Measurements from ENCODE around the gene POLA2. TPM values are rescaled to one million over a fixed set of nuclear protein-coding genes. Genes with fewer than 3 reads are reported as not detected.

POLA2 gene
- total RNA-seq, 1 experiment from 2014 or later, result 37.7 TPM

DNA sequence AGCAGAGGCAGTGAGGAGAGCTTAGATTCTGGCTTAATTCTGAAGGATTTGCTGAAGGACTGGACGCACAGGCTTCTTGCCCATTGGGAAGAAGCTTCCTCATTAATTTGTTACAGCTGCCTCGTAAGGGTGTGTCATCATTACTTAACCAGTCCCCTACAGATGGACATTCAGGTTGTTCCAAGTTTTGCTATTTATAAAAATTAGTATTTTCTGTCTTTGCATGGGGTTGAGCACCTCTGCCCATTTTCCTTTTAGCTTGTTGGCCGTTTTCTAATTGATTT lies 41.9 kb upstream of the POLA2 start:
- Histone ChIP-seq H3K56ac (ENCODE audit: insufficient read length, low read depth, low read length) (no peak overlapping the region), H4K20me1 (ENCODE audit: control insufficient read depth, insufficient read depth, insufficient read length) (no peaks in the 10 kb centered on the region), H3K23me2 (ENCODE audit: insufficient read length, low read depth, low read length, poor library complexity, severe bottlenecking) (peaks cover 6% of the 10 kb centered on the region), H3K23ac (ENCODE audit: insufficient read length, low read depth, low read length) (no peak overlapping the region), H3K18ac (ENCODE audit: insufficient read length, low read depth, low read length) (no peak overlapping the region), H3K27me3 (ENCODE audit: insufficient read depth, low read length) (no peaks in the 10 kb centered on the region), H3K4me2 (ENCODE audit: insufficient read depth, insufficient read length, low read length) (no peak overlapping the region), H4K91ac (ENCODE audit: insufficient read length, low read depth, low read length) (no peak overlapping the region), H3K14ac (ENCODE audit: insufficient read depth, low read length) (no peak overlapping the region), H4K8ac (replicated peaks; ENCODE audit: insufficient read length, low read depth, low read length) (no peak overlapping the region), H3K79me1 (ENCODE audit: insufficient read depth, low read depth, low read length, poor library complexity, severe bottlenecking) (no peaks in the 10 kb centered on the region), H2BK15ac (ENCODE audit: low read depth, low read length) (no peak overlapping the region), H3K4ac (ENCODE audit: low read depth, low read length) (no peak overlapping the region), H3K9ac (ENCODE audit: extremely low read depth, insufficient read length, low read length) (no peak overlapping the region), H3K27ac (ENCODE audit: insufficient read length, low read depth, low read length) (no peak overlapping the region), H2BK20ac (ENCODE audit: low read depth, low read length, poor library complexity, severe bottlenecking) (no peak overlapping the region), H2BK5ac (ENCODE audit: insufficient read length, low read length) (no peak overlapping the region), H3K79me2 (ENCODE audit: insufficient read depth, low read length) (no peaks in the 10 kb centered on the region), H4K5ac (ENCODE audit: insufficient read length, low read depth, low read length) (no peak overlapping the region), H2AK5ac (ENCODE audit: insufficient read length, low read length) (no peak overlapping the region), H2BK12ac (ENCODE audit: insufficient read length, low read depth, low read length) (no peak overlapping the region), H2BK120ac (ENCODE audit: low read depth, low read length, poor library complexity, severe bottlenecking) (no peak overlapping the region), H3K4me1 (ENCODE audit: insufficient read depth, low read length) (peaks cover 4% of the 10 kb centered on the region; the same call in 1 of the 2 replicates), H3T11ph (ENCODE audit: low read length) (no peak overlapping the region), H3K9me3 (ENCODE audit: control insufficient read depth, low read depth, low read length) (no peaks in the 10 kb centered on the region), H2AFZ (ENCODE audit: low read length) (no peak overlapping the region)
- TF ChIP-seq CTCF (conservative IDR thresholded peaks at IDR 0.05), result no peak
- DNase-seq, result no peak
- peaks cover 4 to 25% of the 10 kb centered on the region in 2 experiments for H3K4me1 Mint-ChIP-seq
- WGBS (ENCODE audit: extremely low coverage, insufficient read length, low lambda C conversion rate), result no CpG with 5 or more reads among the region's 3 CpGs
- peak overlapping the region in 1 of 3 experiments; percentile 45; a peak in 3 of 7 replicates for H3K27ac Mint-ChIP-seq
- H3K9me3 Mint-ChIP-seq, result peaks cover 0 to 3% of the 10 kb centered on the region in 2 experiments; a peak in 1 of 5 replicates
- no peak overlapping the region for H3K4me3 Mint-ChIP-seq
- peaks cover 5 to 15% (median 6%) of the 10 kb centered on the region in 3 experiments; a peak in 5 of 7 replicates for H3K36me3 Mint-ChIP-seq (ENCODE audit: insufficient read depth in 1 of 3, low read depth in 3 of 3)
- no peaks in the 10 kb centered on the region for H3K27me3 Mint-ChIP-seq (ENCODE audit: low read depth)

Measured in H9 (cell line).